GM19351 (cell line): ENCODE data around the gene C2CD4A.
"Not testable (repeated sequence)": the region's sequence is repeated elsewhere in the genome, so short reads cannot be mapped to it uniquely, and the experiment has no call there.

ENCODE experiments used
- ATAC-seq: cut with Tn5 transposase; IDR thresholded peaks from one replicate; pipeline ENCODE4 v1.9.1; 2021; ENCODE audit warnings: mild to moderate bottlenecking, moderate library complexity; ENCODE audit not compliant: unreplicated experiment

C2CD4A gene

DNA sequence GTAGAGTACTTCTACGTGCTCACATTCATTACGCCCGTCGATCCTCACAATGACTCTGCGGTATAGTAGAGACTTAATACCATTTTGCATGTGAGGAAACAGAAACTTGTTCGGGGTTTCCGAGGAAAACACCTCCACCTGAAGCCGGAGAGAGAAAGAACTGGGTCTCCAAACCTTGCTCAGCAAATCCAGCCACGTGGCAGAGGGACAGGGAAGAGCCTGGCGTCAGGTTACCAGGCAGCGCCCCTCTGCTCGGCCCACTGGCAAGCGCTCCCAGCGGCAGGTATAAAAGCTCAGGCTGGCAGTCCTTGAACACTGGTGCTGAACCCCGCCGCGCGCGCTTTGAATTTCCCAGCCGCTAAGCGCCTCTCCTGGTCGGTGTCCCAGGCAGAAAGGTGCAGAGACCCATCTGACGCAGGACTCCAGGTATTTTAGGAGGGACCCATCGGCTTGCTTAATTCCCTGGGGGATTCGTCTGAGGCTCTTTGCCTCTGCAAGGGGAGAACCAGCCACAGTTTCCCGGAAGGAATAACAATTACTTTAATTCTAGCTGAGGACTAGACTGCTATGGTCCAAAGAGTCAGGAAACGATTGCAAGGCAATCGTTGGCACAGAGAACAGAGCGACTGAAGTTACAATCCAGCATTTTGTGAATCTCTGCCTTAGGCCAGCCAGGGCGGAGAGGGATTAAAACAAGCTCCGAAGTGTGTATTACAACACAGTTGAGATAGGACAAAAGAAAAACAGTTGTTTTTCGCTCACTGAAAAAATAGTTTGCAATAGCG, at the start of gene C2CD4A:
Gene C2CD4A, plus strand, starts transcription at position 315 of the 785 bp plus-strand sequence. CDS start 637 bp downstream, outside the sequence.
- no peak for ATAC-seq

GRCh38 chr15:62020576-62021160, 46.1 kb upstream of the C2CD4A start:
- ATAC-seq = no peak

DNA sequence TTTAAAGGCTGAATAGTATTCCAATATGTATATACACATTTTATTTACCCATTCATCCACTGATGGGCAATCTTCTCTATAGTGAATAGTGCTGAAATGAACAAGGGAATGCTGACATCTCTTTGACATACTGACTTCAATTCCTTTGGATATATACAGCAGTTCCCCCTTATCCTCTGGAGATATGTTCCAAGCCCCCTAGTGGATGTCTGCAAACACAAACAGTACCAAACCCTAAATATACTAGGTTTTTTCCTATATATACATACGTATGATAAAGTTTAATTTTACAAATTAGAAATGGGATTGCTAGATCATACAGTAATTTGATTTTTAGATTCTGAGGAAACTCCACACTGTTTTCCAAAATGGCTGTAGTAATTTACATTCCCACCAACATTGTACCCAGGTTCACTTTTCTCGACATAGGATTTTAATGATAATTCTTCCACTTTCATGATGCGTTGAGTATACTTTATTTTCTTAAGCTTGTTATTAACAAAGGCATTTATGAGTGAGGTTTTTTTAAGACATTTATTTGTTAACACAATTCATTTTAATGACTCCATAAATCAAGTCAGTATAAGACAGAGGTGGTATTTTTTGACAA, 44.7 kb upstream of the C2CD4A start:
- no peak for ATAC-seq

- peak; percentile 80 for ATAC-seq
Observed at GRCh38 chr15:62026487-62027262, 40.1 kb upstream of the C2CD4A start.

GRCh38 chr15:62027263-62027565, 39.6 kb upstream of the C2CD4A start:
- ATAC-seq = peak; percentile 23

GRCh38 chr15:62027916-62028315, 38.9 kb upstream of the C2CD4A start:
- ATAC-seq = no peak

DNA sequence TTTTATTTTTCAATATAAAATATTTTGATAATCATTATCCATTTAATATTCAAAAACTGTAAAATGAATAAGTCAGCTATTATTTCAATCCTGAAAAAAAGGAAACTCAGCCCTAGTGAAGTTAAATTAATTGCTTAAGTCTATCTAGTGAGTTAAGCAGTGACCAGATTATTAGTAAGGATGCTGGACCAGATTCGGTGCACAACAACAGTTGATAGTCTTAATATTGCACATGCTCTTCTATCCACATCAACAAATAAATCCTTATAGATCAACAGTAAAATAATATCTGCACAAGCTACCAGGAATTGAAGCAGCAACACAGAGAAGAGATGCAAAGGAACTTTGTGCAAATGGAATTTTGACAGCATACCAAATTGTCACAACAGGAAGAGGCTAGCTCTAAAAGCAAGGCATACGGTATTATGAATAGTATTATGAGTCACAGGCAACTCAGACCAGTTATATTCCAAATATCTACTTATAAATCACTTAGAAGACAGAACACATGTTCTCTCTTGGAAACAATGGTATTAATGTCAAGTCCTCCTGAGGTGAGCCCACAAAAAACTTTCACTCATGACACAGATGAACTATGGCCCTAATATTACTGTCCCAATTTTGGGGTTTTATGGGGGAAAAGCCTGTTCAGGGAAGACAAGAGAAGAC, 31.4 kb upstream of the C2CD4A start:
- no peak for ATAC-seq

GRCh38 chr15:62046078-62046743, 20.6 kb upstream of the C2CD4A start:
- ATAC-seq = no peak

DNA sequence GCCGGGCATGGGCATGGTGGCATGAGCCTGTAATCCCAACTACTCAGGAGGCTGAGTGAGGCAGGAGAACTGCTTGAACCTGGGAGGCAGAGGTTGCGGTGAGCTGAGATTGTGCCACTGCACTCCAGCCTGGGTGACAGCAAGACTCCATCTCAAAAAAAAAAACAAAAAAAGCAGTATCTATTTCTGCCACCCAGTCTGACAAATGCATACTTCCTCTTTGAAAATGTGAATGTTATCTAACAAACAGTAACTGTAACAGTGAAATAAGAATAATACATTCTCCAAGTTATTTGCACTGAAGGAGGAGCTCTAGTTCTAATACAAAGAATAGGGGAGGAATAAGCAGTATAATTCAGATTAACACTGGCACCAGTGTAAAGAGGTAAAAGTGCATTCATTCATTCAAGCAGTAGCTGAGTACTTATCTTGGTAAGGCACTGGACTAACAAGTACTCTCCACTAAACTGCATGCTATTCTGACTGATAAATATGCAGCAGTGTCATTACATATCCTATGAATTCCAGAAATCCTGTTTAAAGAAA, 19.4 kb upstream of the C2CD4A start:
- no peak for ATAC-seq

DNA sequence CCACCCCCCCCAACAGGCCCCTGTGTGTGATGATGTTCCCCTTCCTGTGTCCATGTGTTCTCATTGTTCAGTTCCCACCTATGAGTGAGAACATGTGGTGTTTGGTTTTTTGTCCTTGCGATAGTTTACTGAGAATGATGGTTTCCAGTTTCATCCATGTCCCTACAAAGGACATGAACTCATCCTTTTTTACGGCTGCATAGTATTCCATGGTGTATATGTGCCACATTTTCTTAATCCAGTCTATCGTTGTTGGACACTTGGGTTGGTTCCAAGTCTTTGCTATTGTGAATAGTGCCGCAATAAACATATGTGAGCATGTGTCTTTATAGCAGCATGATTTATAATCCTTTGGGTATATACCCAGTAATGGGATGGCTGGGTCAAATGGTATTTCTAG, 18.5 kb upstream of the C2CD4A start:
- not testable (repeated sequence) for ATAC-seq

GRCh38 chr15:62050115-62050514, 16.7 kb upstream of the C2CD4A start:
- ATAC-seq = no peak

- ATAC-seq = no peak
Observed at GRCh38 chr15:62051166-62051565, 15.6 kb upstream of the C2CD4A start.

DNA sequence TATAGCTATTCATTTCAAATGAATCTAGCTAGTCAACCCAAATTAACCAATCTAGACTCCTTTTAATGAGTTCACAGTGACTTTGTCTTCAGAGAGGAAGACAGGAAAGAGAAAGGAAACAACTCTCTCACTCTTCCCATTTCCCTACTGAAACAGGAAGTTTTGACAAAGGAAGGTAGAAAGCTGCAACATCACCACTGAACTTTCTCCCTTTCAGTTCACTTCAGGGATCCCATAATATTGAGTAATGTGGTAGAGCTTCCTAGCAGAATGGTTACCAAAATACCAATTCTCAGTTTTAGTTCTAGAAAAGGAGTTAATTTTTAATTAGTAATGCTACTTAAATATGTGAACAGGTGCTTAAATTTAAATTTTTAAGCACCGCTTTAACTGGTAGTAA, 14.1 kb upstream of the C2CD4A start:
- ATAC-seq = no peak

- no peak for ATAC-seq
Observed at GRCh38 chr15:62053439-62054085, 13.2 kb upstream of the C2CD4A start.

DNA sequence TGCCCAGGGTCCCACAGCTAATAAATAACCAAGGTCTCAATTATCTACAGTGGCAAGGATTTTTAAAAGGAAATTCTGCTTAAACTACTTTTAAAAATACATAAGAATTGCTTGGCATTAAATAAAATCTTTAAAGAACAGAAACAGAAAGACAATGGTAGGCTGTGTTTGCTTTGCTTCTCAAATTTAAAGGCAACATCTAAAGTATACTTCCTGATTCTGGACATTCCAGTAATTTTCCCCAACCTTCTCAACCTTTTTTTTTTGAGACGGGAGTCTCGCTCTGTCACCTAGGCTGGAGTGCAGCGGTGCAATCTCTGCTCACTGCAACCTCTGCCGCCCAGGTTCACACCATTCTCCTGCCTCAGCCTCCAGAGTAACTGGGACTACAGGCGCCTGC, 11.8 kb upstream of the C2CD4A start:
- no peak for ATAC-seq

DNA sequence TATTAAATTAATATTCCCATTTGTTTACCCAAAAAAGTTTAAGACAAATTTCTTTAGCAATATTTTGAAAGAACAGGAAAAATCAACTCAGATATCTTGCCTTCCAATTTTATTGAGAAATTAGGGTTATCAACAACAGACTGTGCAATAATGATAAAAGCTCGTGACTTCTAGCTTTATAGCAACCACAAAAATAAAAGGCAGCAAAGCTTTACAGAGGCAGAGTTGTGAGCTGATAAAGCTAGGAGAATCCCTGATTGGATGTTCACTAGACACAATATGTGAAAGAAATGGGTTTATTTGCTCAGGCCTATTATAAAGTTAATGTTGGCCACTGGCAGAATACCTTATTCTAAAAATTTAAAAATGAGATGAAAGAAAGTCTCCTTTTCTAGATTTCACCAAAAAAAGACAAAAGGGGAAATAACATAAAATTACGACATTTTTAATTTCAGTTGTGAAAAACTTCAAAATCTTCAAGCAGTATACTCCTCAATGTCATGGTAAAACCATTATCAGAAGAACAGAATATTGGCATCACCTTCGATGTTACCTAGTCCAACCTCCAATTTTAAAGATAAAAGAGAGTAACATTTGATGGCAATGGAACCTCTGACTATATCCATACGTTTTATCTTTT, 9.3 kb upstream of the C2CD4A start:
- no peak for ATAC-seq

DNA sequence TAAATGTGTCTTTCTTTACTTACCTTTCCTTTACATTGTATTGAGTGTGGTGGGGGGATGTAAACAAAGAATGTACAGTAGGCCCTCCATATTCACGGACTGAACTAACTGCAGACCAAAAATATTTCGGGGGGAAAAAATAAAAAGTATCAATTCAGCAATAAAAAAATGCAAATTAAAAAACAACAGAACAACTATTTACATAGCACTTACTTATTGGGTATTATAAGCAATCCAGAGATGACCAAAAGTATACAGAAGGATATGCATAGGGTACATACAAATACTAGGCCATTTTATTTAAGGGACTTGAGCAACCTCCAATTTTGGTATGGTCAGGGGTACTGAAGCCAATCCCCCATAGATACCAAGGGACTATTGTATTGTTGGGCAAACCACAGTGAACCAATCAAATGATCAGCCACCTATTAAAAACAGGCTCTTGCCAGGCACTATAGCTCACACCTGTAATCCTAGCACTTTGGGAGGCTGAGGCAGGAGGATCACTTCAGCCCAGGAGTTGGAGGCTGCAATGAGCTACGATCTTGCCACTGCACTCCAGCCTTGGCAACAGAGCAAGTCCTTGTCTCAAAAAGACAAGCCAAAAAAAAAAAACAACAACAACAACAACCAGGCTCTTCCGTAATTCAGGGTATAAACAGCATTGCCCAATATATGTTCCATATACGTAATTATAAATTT, 8.3 kb upstream of the C2CD4A start:
- no peak for ATAC-seq

GRCh38 chr15:62059108-62059815, 7.5 kb upstream of the C2CD4A start:
- ATAC-seq = no peak
